AG08396 (cell line): Measurements from ENCODE around the gene AMN.
"Not testable (repeated sequence)": the region's sequence is repeated elsewhere in the genome, so short reads cannot be mapped to it uniquely, and the experiment has no call there.

ENCODE experiments used
- DNase-seq: peaks from one replicate; pipeline ENCODE4 v3.0.0; 2012; ENCODE audit warnings: low spot score, mixed read lengths

AMN gene

DNA sequence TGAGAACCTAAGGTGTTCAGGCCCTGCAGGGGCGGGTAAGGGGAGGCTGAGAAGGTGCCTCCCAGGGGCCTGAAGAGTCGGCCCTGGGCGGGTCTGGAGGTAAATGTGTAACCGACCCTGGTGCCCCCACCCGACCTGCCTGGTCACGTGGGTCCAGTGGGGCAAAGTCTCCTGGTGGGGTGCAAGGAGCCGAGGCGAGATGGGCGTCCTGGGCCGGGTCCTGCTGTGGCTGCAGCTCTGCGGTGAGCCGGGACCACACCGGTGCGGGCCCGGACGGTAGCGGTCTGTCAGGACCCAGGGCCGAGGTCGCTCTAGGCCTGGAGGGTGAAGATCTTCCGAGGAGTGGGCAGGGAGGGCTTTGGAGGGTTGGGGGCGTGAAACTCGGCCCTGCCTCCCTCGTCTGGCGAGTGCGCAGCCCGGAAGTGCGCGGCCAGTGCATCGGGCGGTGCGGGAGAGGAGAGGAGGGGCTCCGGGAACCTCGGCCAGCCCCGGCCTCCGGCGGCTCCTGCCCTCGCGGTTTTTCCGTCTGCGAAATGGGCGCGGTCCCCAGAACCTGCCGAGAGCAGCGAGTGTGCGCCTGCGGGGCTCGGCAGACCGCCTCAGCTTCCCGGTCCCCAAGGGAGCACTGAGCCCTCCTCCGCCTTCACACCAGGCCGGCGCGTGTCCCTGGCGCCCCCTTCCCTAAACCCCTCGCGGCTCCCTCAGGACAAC, at the start of gene AMN:
TSS of gene AMN (plus strand) at position 174 of the 711 bp plus-strand sequence. CDS start at position 200, 26 bp downstream.
- no peak for DNase-seq

DNA sequence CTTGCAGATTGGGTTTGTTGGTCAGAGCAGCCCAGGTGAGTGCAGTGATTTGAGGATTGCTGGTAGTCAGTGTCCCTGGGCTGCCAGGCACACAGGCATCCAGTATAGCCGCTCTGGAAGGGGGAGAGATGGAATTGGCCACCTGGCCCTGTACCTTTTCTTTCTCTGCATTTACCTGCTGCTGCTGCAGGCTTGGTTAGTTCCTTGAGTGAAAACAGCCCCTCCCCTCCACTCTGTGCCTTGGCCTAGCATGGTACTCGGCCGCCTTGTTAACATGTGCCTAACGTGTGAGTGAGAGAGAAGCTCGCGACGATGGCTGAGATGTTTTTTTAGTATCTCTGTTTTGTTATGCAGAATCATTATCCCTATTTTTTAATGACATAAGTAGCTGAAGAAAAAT, 49.3 kb upstream of the AMN start:
- DNase-seq: no peak

DNA sequence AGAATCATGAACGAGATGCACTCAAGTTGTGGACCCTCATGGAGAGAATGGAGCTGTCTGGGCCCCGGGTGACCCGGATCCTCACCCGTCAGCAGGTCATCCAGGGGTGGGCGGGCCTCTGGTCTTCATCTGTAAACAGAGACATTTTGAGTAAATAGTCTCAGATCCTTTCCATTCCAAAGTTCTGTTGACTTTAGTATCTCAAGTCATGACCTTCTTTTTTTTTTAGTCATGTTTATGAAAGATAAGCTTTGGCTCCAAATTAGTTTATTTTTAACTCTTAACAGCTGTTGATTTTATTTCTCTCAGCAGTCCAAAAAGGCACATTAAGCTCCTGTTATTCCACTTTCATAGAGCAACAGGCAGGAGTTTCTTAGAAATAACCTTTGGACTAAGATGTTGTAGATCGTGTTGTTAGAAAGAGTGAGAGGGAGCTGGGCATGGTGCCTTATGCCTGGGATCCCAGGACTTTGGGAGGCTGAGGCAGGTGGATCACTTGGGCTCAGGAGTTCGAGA, 48.9 kb upstream of the AMN start:
- DNase-seq: no peak

DNA sequence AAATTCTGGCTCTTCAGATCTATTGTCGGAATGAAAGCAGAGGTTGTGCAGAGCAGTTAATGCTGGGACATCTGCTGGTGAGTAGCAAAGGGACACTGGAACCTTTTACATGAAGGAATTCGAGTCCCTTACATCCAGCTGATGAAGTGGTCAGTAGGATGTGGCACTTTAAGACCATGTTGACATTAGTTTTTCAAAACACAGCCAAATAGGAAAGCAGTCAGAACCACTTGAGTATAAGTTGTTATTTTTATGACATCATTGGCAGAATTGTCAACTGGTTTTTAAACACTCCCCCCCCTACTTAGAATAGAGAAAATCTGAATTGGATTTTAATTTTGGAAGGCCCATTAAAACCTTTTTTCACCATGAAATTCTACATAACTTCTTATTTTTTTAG, 46.8 kb upstream of the AMN start:
- DNase-seq: no peak

DNA sequence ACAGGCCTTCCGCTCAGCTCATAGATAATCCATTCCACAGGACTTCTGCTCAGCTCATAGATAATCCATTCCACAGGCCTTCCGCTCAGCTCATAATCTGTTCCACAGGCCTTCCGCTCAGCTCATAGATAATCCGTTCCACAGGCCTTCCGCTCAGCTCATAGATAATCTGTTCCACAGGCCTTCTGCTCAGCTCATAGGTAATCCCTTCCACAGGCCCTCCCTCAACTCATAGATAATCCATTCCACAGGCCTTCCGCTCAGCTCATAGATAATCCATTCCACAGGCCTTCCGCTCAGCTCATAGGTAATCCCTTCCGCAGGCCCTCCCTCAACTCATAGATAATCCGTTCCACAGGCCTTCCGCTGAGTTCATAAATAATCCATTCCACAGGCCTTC, 45.0 kb upstream of the AMN start:
- not testable (repeated sequence) for DNase-seq

DNA sequence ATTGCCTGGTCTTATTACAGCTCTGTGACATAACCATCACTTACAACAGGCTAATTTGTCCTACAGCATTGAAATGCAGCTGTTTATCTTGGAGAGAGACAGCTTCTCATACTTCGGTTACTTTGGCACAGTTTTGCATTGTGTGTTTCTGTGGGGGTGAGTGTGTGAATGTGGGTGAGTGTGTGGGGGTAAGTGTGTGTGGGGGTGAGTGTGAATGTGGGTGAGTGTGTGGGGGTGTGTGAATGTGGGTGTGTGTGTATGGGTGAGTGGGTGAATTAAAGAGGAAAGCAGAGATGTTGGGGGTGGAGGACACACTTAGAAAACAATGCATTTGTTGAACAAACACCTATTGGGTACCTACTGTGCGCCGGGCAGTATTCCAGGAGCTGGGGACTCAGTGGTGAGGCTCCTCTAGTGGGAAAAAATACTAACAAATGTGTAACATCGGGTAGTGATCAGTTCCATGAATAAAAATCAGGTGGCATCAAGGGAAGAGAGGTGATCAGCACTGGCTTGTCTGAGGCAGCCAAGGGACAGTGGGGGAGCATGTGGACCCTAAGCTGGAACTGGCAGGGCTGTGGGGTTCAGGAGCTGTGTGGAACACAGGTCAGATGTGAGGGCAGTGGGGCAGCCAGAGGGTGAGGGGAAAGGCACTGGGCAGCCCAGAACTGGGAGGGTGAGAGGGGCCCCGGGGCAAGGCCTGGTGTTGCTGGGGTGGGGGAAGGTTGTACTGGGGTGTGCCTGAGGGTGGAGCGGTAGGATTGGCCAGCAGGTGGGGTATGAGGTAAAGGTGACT, 44.1 kb upstream of the AMN start:
- DNase-seq: no peak

DNA sequence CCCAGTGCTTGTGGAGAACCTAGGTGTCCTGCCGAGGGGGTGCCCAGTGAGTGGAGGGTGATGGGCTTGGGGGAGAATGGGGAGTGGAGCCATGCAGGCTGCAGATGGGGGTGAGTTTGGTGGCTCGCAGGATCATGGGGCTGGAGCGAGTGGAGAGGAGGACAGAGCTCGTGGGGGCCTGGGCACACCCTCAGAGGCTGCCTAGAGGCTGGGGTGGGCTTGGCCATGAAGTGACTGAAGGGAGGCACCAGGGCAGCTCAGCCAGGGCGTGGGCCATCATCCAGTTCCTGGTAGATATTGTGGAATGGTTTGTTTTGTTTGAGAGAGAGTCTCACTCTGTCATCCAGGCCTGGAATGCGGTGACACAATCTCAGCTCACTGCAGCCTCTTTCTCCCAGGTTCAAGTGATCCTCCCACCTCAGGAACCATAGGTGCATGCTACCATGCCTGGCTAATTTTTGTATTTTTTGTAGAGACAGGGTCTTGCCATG, 43.4 kb upstream of the AMN start:
- no peak for DNase-seq

DNA sequence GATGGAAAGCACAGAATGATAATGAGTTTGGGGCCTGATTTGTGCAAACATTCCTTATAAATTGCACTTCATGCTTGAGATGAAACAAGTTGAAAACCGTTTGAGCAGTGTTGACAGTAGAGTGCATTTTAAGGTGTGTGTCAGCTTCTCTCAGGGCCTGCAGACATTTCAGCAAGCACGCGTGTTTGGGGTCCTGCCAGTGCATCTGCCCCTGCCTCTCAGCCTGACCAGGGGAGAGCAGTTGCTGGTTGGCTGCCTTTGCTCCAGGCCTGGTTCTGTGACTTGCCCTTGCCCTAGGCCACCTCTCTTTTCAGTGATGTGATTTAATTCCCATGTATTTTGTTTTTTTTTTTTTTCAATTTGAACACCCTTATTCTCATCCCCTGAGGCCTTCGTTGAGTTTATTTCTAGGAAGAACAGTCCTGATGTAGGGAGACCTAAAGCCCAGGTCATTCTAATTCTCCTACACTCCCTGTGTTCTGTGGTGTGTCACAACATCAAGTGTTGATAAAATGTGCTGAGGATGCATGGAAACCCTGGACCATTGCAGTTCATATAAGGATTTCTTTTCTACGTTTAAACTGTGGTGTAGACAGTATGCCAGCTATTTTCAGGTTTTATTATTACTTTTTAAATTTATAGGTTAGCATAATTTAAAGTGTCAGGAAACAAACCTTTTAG, 40.1 kb upstream of the AMN start:
- DNase-seq: no peak

DNA sequence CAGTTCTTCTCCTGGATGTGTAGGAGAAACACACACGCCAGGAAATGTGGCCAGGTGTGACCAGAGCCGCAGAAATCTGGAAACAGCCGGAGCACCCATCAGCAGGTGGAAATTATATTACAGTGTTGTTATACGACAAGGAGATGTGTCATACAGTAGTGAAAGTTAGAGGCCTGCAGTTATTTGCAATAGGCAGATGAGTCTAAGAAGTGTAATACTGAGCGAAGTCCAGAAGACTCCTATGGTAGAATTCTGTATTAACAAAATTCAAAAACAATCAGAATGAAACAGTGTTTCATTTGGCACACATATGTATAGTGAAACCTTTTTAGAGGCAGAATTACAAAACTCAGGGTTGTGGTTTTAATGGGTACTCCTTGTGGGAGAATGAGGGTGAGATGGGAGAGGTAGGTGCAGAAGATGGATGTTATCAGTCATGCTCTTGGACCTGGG, 39.3 kb upstream of the AMN start:
- no peak for DNase-seq

DNA sequence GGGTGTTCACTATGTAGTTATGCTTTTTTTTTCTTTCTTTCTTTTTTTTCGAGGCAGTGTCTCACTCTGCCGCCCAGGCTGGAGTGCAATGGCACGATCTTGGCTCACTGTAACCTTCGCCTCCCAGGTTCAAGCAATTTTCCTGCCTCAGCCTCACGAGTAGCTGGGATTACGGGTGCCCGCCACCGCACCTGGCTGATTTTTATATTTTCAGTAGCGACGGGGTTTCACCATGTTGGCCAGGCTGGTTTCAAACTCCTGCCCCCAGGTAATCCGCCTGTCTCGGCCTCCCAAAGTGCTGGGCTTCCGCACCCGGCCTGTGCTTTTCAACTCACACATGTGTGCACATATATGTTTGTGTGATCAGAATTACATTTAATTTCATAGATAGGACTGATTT, 38.9 kb upstream of the AMN start:
- DNase-seq: no peak

DNA sequence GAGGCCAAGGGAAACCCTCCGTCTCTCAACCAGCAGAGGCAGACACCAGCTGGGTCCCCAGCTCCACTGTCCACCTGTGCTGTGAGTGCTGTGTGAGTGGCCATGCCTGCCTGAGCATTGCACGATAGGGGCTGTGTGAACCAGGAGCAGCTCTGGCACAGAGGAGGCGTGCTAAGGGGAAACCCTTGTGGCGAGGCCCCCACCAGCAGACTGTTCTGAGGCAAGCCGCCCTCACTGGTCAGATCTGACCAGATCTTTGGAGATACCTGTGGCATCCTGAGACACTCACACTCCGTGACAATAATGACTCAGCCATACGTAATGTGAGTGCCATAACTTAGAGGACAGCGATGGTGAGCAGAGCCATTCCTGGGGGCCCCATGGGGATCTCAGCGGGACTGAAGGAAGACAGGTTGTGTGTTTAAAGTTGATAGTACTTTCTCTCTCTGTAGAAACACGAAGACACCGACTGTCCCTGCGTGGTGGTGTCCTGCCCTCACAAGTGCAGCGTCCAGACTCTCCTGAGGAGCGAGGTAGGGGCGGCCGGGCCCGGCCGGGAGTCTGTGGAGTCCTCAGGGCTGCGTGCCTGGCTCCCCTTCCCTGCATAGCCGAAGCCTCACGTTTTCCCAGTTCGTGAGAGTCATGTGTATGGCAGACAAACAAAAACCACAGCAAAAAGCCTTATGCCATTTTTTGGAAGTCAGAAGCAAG, 36.6 kb upstream of the AMN start:
- no peak for DNase-seq

DNA sequence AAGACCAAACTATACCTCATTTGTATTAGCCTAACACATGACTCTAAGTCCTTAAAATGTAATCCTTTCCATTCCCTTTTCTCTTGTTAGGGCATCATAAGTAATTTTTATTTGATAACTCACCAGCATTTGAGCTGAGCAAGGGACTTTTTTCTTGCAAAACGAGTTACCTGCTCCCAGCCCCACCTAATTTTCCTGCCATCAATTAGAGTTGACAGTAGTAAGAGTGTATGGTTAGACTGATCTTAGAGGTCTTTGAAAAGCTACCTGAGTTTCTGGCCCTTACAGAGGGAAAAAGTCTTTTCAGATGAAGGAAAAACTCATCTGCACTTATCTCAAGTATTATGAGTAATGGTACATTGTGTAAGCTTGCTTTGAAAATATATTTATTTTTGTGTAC, 33.7 kb upstream of the AMN start:
- no peak for DNase-seq

DNA sequence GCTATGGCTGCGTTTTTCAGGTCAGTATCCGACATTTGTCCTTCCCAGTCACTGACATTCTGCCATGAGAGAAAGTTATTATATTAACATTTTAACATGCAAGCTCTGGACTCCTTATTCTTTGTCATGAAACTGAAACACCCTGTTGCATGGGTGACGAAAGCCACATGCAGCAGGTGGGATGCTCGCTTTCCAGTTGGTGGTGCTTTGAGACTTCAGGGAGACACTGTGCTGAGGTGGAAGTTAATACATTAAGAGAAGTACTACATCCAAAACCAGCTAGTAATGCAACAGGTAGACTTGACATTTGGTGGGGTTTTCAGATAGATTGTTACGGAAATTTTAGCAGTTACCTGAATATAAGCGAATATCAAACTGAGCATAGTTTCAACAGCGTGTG, 32.8 kb upstream of the AMN start:
- no peak for DNase-seq

DNA sequence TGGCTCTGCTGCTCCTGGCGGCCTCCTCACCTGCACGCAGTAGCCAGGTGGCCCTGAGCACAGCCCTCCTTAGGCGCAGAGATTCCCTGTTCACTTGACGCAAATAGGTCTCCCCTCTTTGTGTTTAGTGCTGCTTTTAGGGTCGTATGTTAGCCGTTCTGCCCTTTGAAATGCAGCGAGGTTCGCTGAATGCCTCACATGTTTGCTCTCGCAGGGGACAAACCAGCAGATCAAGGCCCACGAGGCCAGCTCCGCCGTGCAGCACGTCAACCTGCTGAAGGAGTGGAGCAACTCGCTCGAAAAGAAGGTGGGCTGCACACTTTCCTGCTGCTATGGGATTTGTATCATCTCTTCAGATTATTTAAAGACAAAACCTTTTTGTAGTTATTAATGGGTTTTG, 31.4 kb upstream of the AMN start:
- DNase-seq: no peak

DNA sequence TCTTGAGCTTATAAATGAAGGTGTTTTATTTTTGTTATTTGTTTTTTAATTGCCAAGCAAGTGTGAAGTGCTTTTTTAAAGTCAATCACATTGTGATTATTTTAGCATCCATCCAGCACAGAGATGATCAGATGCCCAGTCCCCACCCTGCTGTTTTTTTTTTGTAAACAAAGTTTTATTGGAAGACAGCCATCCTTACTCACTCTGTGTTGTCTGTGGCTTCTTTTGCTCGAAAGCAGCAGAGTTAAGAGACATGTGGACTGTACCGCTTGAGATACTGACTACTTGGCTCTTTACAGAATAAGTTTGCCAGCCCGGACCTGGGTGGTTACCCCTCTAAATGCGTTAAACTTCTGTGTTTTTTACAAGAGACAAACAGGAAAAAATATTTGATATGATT, 30.9 kb upstream of the AMN start:
- peak; percentile 57 for DNase-seq

DNA sequence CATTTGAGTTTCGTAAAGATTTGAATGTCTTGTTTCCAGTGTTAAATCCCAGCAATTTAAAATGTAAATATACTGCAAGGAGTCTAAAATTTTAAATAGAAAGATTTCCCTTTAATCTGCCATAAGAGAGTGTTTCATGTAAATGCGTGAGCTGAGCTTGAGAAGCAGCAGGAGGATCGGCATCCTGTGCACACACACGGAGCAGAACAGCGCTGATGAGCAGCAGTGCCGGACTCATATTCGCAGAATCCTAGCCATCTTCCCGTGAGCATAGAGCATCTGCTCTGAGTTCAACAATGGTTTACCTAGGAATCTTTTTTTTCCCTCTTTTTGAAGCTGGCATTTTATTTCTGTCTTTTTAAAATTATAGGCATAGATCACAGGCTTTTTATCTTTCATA, 29.8 kb upstream of the AMN start:
- DNase-seq: no peak

DNA sequence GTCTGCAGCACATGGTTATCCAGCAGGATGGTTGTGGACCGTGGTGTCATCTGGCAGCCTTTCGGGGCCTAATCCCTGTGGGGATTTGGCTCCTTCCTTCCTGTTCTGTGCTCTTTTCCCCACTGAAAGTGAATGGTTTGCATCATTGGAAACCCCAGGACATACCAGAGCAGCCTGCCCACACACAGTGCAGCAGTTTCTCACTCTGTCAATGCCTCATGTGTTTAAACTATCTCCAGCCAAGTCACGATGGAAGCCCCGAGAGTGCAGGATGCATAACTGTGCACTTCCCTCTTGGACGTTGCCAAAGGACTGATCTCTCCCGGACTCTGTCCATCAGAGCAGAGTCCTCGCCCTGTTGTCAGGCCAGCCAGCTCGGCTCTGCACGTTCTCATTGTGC, 29.0 kb upstream of the AMN start:
- DNase-seq: peak; percentile 88

DNA sequence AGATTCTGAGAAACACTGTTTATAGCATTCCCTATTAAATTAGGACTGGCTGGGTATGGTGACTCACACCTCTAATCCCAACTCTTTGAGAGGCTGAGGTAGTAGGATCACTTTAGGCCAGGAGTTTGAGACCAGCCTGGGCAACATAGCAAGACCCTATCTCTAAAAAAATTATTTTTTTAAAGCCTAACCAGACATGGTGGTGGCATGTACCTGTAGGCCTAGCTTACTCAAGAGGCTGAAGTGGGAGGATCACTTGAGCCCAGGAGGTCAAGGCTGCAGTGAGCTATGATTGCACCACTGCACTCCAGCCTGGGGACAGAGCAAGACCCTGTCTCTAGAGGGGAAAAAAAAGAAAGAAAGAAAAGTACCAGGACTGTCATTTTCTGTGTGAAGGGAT, 25.7 kb upstream of the AMN start:
- not testable (repeated sequence) for DNase-seq

DNA sequence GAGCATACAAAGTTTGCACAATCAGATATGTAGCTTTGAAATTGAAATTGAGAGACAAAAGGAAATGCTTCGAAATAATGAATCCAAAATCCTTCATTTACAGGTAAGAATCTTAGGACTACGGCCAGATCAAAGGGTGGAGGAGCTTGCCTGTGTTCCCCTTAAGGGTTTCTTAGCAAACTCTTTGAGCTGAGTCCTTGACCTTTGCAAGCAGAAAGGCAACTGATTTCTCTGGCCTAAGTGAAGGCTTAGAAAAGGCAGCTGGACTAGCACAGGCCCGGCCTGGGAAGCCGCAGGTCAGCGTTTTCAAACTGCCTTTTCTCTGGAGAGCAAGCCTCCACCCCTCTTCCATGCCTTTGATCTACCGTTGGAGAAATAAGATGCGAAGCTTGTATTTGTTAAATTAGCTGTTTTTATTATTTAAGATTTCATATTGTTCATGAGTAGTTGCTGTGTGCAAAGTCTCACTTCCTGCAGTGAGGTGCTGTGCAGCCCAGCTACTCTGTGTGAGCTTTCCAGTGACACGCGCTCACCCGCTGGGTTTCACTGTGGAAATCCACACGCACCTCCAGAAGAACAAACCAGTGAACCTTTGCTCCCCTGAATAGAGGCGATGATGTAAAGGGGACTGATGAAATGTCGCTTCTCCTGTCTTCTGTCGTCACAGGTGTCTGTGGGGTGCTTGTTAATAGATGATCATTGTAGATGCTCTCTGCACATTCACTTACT, 25.0 kb upstream of the AMN start:
- no peak for DNase-seq

DNA sequence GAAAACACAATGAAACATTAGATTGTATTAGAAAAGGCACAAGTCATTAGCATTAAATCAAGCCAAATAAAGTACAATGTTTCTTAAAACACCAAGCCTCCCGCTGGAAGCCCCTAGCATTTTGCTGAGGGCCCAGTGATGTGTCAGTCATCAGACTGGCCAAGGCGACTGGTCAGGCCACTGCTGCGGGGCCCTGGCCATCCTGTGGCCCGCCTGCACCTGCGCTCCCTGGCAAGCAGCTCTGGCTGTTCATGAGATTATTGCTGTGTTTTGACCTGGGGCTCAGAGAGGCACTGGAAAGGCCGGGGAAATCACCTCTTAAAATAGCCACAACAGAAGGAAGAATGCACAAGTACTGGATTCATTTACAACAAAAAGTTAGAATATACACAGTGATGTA, 24.2 kb upstream of the AMN start:
- no peak for DNase-seq

DNA sequence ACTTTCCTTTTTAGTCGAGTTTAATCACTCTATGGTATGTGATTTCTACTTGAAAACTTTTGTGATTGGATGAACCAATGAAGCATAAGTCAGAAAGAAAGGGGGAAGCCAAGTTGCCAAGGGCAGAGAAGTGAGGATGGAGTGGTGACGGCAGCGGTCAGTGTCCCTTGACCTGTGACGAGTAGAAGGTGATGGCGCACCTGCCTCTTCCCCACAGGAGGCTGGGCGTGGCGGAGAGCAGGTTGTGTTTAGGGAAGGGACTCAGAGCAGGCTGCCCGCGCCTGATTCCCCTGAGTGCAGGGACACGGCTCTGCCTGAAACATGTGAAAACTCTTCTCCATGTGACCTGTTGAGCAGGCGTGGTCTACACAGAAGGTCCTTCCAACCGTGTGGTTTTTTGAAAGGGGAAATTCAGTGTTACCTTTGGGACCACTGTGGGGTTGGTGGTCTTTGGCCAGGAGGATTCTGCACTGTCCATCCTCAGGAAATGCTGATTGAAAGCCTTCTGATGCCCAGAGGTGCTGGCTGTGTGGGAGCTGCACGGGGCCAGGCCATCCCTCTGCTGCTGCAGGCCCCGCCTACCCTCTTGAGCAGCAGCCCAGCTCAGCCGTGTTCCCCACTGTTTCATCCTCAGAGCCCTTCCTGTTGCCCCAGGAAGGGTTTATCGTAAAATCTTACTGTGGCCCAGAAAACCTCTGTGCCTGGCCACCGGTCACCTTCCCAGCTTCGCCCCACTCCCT, 23.5 kb upstream of the AMN start:
- DNase-seq: no peak
